Activated naive CD4-positive, alpha-beta T cell treated with anti-CD3 and anti-CD28 coated beads, Interleukin-2, amount 50 U/mL, for 24 hours (primary cell): ENCODE measurements around the gene ABCF2.

ENCODE experiments used
- H3K27ac Mint-ChIP-seq: one replicate; pipeline ENCODE4 v1.8.0; 2021; ENCODE audit warnings: mild to moderate bottlenecking, mixed read lengths
- H3K27me3 Mint-ChIP-seq: one replicate; pipeline ENCODE4 v1.8.0; 2021; ENCODE audit warnings: mixed read lengths
- H3K36me3 Mint-ChIP-seq: one replicate; pipeline ENCODE4 v1.8.0; 2021; ENCODE audit warnings: mixed read lengths
- H3K4me1 Mint-ChIP-seq: one replicate; pipeline ENCODE4 v1.8.0; 2021; ENCODE audit warnings: mixed read lengths
- H3K4me3 Mint-ChIP-seq: one replicate; pipeline ENCODE4 v1.8.0; 2021; ENCODE audit warnings: mild to moderate bottlenecking, mixed read lengths
- H3K9me3 Mint-ChIP-seq: one replicate; pipeline ENCODE4 v1.8.0; 2021; ENCODE audit warnings: mixed read lengths

Gene ABCF2

DNA sequence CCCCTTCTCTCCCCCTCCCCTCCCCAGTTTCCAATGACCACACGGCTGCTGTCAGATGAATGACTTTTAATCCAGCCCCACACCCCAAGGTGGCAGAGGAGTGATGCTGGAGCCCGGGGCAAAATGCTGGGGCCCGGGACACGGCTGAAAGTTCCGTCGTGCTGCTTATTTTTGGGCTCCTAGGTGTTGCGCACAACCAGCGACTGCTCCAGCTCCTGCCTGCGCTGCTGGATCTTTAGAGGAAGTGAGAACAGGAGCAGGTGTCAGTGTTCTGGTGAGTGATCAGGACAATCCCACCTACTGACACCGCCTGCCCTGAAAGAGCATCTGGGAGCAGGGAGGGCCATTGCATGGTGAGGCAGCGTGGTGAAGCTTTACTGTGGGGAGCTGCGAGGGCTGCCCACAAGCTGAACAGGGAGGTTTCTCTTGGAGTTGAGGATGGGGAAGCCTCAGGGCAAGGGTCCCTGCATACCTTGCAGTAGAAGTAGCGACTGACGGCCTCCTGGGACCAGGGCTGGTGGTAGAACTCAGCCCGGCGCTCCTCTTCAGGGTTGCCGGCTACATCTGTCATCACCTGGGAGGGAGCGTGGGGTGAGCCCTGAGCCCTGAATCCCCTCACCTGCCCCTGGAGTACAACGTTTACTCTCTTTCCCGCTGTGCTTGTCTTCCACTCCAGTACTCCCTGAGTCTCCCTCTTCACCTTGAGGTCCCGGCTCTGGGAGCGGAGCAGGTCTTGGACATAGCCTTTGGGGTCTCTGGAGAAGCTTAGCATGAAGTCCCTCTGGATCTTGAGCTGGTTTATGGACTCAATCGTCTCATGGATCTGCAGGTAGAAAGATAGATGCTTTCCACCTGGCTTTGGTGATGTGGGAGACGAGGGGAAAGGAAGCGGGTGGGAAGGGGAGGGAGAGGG lies 12.2 kb upstream of the ABCF2 start:
- Mint-ChIP-seq H3K27ac (no peak overlapping the region), H3K4me3 (no peak overlapping the region), H3K36me3 (peaks cover 2% of the 10 kb centered on the region), H3K4me1 (peaks cover 29% of the 10 kb centered on the region), H3K9me3 (no peaks in the 10 kb centered on the region), H3K27me3 (no peaks in the 10 kb centered on the region)

DNA sequence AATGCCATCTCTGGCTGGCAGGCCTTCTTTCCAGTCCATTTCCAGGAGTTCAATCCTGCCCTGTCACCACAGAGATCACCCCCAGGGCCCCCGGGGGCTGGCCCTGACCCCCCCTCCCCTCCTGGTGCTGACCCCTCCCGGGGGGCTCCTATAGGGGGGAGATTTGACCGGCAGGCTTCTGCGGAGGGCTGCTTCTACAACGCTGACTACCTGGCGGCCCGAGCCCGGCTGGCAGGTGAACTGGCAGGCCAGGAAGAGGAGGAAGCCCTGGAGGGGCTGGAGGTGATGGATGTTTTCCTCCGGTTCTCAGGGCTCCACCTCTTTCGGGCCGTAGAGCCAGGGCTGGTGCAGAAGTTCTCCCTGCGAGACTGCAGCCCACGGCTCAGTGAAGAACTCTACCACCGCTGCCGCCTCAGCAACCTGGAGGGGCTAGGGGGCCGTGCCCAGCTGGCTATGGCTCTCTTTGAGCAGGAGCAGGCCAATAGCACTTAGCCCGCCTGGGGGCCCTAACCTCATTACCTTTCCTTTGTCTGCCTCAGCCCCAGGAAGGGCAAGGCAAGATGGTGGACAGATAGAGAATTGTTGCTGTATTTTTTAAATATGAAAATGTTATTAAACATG lies 11.3 kb upstream of the ABCF2 start:
- Mint-ChIP-seq H3K27ac (no peak overlapping the region), H3K36me3 (peaks cover 2% of the 10 kb centered on the region), H3K9me3 (no peaks in the 10 kb centered on the region), H3K4me3 (no peak overlapping the region), H3K4me1 (peaks cover 29% of the 10 kb centered on the region), H3K27me3 (no peaks in the 10 kb centered on the region)

DNA sequence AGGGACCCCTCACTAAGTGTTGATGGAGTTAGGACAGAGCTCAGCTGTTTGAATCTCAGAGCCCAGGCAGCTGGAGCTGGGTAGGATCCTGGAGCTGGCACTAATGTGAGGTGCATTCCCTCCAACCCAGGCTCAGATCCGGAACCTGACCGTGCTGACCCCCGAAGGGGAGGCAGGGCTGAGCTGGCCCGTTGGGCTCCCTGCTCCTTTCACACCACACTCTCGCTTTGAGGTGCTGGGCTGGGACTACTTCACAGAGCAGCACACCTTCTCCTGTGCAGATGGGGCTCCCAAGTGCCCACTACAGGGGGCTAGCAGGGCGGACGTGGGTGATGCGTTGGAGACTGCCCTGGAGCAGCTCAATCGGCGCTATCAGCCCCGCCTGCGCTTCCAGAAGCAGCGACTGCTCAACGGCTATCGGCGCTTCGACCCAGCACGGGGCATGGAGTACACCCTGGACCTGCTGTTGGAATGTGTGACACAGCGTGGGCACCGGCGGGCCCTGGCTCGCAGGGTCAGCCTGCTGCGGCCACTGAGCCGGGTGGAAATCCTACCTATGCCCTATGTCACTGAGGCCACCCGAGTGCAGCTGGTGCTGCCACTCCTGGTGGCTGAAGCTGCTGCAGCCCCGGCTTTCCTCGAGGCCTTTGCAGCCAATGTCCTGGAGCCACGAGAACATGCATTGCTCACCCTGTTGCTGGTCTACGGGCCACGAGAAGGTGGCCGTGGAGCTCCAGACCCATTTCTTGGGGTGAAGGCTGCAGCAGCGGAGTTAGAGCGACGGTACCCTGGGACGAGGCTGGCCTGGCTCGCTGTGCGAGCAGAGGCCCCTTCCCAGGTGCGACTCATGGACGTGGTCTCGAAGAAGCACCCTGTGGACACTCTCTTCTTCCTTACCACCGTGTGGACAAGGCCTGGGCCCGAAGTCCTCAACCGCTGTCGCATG lies 10.5 kb upstream of the ABCF2 start:
- no peaks in the 10 kb centered on the region for H3K27me3 Mint-ChIP-seq
- peaks cover 26% of the 10 kb centered on the region for H3K4me1 Mint-ChIP-seq
- no peak overlapping the region for H3K4me3 Mint-ChIP-seq
- peaks cover 4% of the 10 kb centered on the region for H3K36me3 Mint-ChIP-seq
- no peaks in the 10 kb centered on the region for H3K9me3 Mint-ChIP-seq
- H3K27ac Mint-ChIP-seq, result no peak overlapping the region

DNA sequence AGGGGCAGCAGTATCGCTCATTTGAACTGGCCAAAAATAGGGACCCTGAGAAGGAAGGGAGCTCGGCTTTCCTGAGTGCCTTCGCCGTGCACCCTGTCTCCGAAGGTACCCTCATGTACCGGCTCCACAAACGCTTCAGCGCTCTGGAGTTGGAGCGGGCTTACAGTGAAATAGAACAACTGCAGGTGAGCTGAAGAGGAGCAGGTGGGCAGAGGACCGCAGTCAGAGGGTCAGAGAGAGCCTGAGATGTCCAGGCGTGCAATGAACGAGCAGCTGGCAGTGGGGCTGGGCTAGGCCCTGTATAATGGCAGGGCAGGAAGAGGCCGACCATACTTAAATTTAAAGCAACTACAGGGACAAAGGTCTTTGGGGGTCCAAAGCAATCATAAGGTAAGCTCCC lies 9.4 kb upstream of the ABCF2 start:
- Mint-ChIP-seq H3K36me3 (peaks cover 4% of the 10 kb centered on the region), H3K27me3 (no peaks in the 10 kb centered on the region), H3K4me3 (no peak overlapping the region), H3K9me3 (no peaks in the 10 kb centered on the region), H3K4me1 (peaks cover 33% of the 10 kb centered on the region), H3K27ac (no peak overlapping the region)

DNA sequence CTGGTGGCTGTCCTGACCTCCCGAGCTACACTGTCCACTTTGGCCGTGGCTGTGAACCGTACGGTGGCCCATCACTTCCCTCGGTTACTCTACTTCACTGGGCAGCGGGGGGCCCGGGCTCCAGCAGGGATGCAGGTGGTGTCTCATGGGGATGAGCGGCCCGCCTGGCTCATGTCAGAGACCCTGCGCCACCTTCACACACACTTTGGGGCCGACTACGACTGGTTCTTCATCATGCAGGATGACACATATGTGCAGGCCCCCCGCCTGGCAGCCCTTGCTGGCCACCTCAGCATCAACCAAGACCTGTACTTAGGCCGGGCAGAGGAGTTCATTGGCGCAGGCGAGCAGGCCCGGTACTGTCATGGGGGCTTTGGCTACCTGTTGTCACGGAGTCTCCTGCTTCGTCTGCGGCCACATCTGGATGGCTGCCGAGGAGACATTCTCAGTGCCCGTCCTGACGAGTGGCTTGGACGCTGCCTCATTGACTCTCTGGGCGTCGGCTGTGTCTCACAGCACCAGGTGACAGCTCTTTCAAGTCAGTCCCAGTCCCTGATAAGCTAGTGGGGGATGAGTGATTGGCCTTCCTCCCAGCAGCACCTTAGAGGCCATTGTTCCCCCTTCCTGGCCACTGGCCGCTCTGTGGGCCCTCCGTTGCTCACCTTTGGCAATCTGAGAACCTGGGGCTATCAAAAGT lies 8.2 kb upstream of the ABCF2 start:
- Mint-ChIP-seq H3K27ac (no peak overlapping the region), H3K9me3 (no peaks in the 10 kb centered on the region), H3K36me3 (peaks cover 4% of the 10 kb centered on the region), H3K27me3 (no peaks in the 10 kb centered on the region), H3K4me3 (peak overlapping the region; percentile 30), H3K4me1 (peaks cover 35% of the 10 kb centered on the region)

DNA sequence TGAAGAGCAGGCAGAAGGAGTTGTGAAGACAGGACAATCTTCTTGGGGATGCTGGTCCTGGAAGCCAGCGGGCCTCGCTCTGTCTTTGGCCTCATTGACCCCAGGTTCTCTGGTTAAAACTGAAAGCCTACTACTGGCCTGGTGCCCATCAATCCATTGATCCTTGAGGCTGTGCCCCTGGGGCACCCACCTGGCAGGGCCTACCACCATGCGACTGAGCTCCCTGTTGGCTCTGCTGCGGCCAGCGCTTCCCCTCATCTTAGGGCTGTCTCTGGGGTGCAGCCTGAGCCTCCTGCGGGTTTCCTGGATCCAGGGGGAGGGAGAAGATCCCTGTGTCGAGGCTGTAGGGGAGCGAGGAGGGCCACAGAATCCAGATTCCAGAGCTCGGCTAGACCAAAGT lies 6.8 kb upstream of the ABCF2 start:
- Mint-ChIP-seq H3K36me3 (peaks cover 4% of the 10 kb centered on the region), H3K27me3 (no peaks in the 10 kb centered on the region), H3K27ac (peak overlapping the region; percentile 99), H3K4me3 (peak overlapping the region; percentile 100), H3K9me3 (no peaks in the 10 kb centered on the region), H3K4me1 (peaks cover 35% of the 10 kb centered on the region)

DNA sequence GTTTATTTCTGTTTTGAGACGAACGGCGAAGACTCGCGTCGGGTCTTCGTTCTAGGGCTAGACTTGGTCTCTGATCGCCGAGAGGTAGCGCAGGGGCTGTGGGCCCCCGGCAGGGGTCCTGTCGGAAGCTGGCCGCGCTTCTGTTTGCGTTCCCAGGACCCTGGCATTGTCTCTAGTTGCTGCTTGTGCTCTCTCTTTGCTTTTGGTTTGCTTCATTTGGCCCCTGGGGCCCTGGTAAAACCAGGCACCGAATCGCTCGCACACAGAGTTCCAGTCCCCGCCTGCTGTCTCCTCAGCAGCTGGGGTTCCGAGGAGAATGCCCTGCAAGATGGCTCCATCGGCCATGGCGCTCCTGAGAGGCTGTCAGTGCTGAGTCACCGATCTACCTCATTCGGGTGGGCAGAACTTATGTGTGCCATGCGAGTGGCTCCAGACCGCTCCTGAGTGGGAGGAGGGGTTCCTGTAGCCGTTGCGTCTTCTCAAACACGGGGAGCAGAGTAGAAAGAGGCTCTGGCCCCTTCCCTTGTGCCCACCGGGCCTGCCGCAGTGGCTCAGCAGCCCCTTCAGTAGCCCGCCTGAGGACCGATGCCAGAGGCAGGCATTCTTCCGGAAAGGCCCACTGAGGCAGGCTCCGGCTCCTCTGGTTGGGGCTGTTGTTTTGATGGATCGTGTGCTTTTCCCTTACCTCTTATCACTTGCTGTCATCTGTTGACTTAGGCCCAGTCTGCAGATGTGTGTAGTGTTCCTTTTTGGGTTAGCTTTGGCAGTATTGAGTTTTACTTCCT lies 6.1 kb upstream of the ABCF2 start:
- no peaks in the 10 kb centered on the region for H3K27me3 Mint-ChIP-seq
- H3K4me1 Mint-ChIP-seq, result peaks cover 36% of the 10 kb centered on the region
- peaks cover 4% of the 10 kb centered on the region for H3K36me3 Mint-ChIP-seq
- H3K9me3 Mint-ChIP-seq, result no peaks in the 10 kb centered on the region
- H3K4me3 Mint-ChIP-seq, result peak overlapping the region; percentile 100
- peak overlapping the region; percentile 99 for H3K27ac Mint-ChIP-seq

DNA sequence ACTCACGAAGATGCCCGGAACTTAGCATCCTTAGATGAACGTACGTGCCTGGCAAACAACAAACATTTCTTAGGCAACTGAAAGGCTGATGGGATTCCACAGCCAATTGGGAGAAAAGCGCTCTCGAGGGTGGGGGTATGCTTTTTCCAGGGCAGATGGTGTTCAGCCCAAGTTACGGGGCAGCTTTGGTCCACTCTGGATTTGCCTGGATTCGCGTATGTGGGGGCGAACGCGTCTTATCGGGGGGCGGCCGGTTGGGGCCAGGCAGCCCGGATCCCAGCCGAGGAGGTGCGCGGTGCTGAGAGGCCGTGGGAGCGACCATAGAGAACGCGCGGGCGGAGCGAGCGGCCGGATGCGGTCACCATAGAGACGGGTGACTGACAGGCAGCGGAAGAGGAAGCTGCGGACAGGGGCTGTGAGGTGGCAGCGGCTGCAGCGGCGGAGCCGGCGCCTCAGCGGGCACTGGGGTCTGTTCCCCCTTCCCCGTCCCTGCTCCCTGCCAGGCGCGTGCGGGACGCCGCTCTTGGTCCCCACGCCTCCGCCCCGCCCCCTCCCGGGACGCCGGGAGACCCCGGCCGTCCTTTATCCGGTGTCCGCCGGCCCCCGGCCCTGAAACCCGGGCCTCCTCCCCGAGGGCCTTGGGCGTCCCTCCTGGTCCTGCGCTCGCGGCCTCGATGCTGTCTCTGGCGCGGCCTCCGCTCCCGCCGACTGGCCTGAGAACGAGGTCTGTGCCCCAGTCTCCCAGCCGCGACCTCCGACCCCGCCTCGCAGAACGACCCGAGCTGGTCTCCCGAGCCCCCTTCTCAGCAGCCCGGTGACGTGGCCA lies 5.3 kb upstream of the ABCF2 start, which contains the start of gene CHPF2:
Gene CHPF2 (plus strand): TSS at position 393 of the 826 bp plus-strand sequence. CDS start 1,529 bp downstream, outside the sequence.
- Mint-ChIP-seq H3K4me1 (peaks cover 41% of the 10 kb centered on the region), H3K36me3 (peaks cover 4% of the 10 kb centered on the region), H3K4me3 (peak within 1 kb of the TSS; percentile 100), H3K9me3 (no peaks in the 10 kb centered on the region), H3K27ac (peak within 1 kb of the TSS; percentile 99), H3K27me3 (no peaks in the 10 kb centered on the region)

DNA sequence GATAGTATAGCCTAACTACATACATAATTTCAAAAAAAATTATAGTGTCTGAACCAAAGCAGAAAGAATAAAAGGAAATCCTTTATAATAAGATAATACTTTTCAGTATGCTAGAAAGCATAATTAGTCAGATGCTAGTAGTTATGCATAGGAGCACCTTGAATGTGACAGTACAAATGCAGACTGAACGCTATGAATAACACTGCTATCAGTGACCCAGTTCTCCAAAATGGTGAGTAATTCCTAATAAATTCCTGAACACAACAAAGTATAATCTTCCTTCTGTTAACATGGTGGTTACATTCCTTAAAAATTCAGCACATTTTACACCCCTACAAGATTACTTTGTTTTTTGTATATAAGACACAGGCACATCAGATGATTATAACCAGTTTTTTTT lies 4.1 kb upstream of the ABCF2 start:
- peaks cover 54% of the 10 kb centered on the region for H3K4me1 Mint-ChIP-seq
- H3K36me3 Mint-ChIP-seq, result peaks cover 10% of the 10 kb centered on the region
- H3K27ac Mint-ChIP-seq, result no peak overlapping the region
- H3K9me3 Mint-ChIP-seq, result no peaks in the 10 kb centered on the region
- no peaks in the 10 kb centered on the region for H3K27me3 Mint-ChIP-seq
- peak overlapping the region; percentile 58 for H3K4me3 Mint-ChIP-seq

DNA sequence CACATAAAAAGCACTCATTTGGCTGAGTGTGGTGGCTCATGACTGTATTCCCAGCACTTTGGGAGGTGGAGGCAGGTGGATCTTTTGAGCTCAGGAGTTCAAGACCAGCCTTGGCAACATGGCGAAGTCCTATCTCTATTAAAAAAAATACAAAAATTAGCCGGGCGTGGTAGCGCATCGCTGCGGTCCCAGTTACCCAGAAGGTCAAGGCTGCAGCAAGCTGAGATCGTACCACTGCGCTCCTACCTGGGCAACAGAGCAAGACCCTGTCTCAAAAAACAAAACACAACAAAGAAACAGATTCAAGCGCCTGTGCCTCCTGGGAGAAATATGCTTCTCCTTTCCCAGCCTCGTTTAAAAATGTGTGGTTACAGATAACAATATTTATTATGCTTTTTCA lies 2.2 kb upstream of the ABCF2 start:
- Mint-ChIP-seq H3K4me1 (peaks cover 62% of the 10 kb centered on the region), H3K4me3 (no peak overlapping the region), H3K36me3 (peaks cover 24% of the 10 kb centered on the region), H3K27ac (no peak overlapping the region), H3K27me3 (no peaks in the 10 kb centered on the region), H3K9me3 (no peaks in the 10 kb centered on the region)

DNA sequence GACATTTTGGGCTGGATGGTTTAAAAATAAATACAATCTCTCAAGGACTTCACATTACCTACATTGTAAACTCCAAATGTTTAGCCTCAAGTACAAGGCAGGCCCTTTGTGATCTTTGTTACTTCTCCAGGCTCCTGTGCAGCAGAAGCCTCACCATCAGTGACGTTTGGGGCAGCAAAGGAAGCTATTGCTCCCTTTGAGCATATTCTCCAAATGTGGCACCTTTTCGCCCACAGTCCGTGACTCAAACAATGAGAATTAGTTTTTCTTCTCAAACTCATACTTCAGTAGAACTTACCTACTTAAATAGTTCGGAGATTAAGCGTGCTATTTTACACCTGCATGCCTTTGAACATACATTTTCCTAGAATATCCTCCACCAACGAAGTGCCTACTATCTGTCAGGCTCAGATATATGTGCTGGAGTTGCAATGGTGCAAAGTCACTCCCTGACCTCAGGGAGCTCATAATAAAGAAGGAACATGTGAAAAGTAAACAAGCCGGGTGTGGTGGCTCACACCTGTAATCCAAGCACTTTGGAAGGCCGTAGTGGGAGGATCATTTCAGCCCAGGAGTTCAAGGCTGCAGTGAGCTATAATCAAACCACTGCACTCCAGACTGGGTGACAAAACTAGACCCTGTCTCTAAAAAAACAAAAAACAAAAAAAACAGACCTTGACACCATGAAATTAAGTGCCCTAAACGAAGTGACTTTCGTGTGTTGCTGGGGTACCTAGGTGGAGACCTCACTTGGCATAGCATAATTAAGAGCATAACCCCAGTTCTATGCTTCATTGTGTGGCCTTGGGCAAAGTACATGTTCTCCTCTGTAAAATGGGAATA lies 1.2 kb upstream of the ABCF2 start:
- no peaks in the 10 kb centered on the region for H3K9me3 Mint-ChIP-seq
- H3K36me3 Mint-ChIP-seq, result peaks cover 28% of the 10 kb centered on the region
- H3K27me3 Mint-ChIP-seq, result no peaks in the 10 kb centered on the region
- H3K4me3 Mint-ChIP-seq, result peak overlapping the region; percentile 100
- peak overlapping the region; percentile 71 for H3K27ac Mint-ChIP-seq
- H3K4me1 Mint-ChIP-seq, result peaks cover 57% of the 10 kb centered on the region

DNA sequence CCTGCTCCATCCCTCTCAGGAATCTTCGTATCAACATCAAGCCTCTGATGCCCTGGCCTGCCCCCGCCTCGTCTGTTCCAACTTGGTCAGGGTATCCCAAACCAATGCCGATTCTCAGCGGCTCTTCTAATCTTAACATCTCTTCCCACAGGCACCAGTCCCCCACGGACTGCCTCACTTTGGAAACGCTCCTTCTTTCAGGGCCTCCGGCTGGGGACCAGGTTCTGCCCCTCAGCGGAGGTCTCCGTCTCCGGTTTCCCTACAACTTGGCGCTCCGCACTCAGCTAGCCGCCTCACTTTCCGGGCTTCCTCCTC lies 488 bp downstream of the ABCF2 start:
- Mint-ChIP-seq H3K4me1 (peaks cover 49% of the 10 kb centered on the region), H3K27ac (peak overlapping the region; percentile 98), H3K9me3 (no peaks in the 10 kb centered on the region), H3K4me3 (peak overlapping the region; percentile 100), H3K36me3 (peaks cover 33% of the 10 kb centered on the region), H3K27me3 (no peaks in the 10 kb centered on the region)

DNA sequence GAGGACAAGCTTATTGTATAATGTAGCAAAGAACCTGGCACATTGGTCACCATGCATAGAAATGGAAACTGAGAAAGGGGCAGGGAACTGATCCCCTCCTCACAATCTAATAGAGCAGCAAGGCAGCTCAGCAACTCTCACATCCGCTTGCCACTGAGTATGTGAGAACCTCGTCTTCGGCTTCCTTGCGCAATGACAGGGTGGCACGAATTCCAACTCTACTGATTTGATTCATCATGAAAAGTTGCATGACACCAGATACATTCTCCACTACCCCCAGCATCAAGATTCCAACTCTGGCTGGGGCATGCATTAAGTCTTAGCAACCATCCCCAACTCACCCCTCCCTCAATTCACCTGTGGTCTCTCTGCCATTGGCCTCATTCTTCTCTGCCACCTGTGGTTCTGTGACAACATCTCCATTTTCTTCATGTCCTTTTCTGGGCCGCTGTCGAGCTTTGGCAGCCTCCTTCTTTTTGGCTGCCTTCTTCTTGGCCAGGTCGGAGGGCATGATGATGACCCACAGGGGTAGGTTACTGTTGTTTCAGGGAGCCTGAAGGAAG lies 976 bp downstream of the ABCF2 start:
- Mint-ChIP-seq H3K27ac (peak overlapping the region; percentile 98), H3K27me3 (no peaks in the 10 kb centered on the region), H3K36me3 (peaks cover 33% of the 10 kb centered on the region), H3K4me1 (peaks cover 45% of the 10 kb centered on the region), H3K4me3 (peak overlapping the region; percentile 100), H3K9me3 (no peaks in the 10 kb centered on the region)
